Colonic mucosa (tissue), 4 donors: ENCODE measurements around the gene TBX4. TPM values are rescaled to one million over a fixed set of nuclear protein-coding genes. Genes with fewer than 3 reads are reported as not detected.
"Not testable (repeated sequence)": the region's sequence is repeated elsewhere in the genome, so short reads cannot be mapped to it uniquely, and the experiment has no call there.

Experiments used
- DNase-seq: peaks from one replicate; pipeline ENCODE4 v3.0.0-alpha.2; 2020
- H3K27ac ChIP-seq: fragments of 200-600 bp; one replicate; pipeline ENCODE4 v1.8.0; 2021
- H3K27me3 ChIP-seq: fragments of 200-600 bp; one replicate; pipeline ENCODE4 v1.8.0; 2021
- H3K36me3 ChIP-seq: fragments of 200-600 bp; one replicate; pipeline ENCODE4 v1.8.0; 2021
- H3K4me1 ChIP-seq: fragments of 200-600 bp; one replicate; pipeline ENCODE4 v1.8.0; 2021; ENCODE audit warnings: mild to moderate bottlenecking
- H3K4me3 ChIP-seq: fragments of 200-600 bp; one replicate; pipeline ENCODE4 v1.8.0; 2021
- H3K9ac ChIP-seq, 2 donors: one replicate each; pipeline ENCODE4 v1.7.0; 2013; ENCODE audit warnings: control low read depth in 2 of 2, low read depth in 2 of 2, low read length in 2 of 2
- H3K9me3 ChIP-seq: fragments of 200-600 bp; one replicate; pipeline ENCODE4 v1.8.0; 2021
- CTCF ChIP-seq: fragments of 200-600 bp; IDR thresholded peaks from one replicate; pipeline ENCODE4 v1.8.0; 2022; ENCODE audit warnings: antibody characterized with exemption, mild to moderate bottlenecking
- intact Hi-C: fragments of 100-400 bp; cut with DNase I; formaldehyde crosslinking; loops from one replicate; pipeline ENCODE4 v1.14.1; 2022
- total RNA-seq, 2 donors: library from RNA; stranded (reverse); fragmentation: NEBNext Ultra II Directional in 1 of 2; extraction: Animal tissue kit (Norgen Biotek cat#: 25700) in 1 of 2; gene quantifications; one replicate each; pipeline ENCODE4 v1.2.1, GENCODE V29; 2021
- donor health status: healthy.
- donor health status: DM: no; HTN: no; CAD: no.
- donor health status: DM: no; HTN: no; CAD: no.

TBX4 gene
- total RNA-seq, 2 donors from 2014 or later: not detected

- no peaks in the 10 kb centered on the region for H3K36me3 ChIP-seq
- no peak for DNase-seq
- H3K4me1 ChIP-seq: no peaks in the 10 kb centered on the region
- H3K4me3 ChIP-seq: no peak overlapping the region
- intact Hi-C loops: no loop called here
- no peak for TF ChIP-seq CTCF
- H3K27me3 ChIP-seq: no peaks in the 10 kb centered on the region
- H3K9ac ChIP-seq: no peak overlapping the region
- no peak overlapping the region for H3K27ac ChIP-seq
- H3K9me3 ChIP-seq: no peaks in the 10 kb centered on the region
These were observed 51.7 kb downstream of the TBX4 start for GRCh38 chr17:61503961-61504360.

GRCh38 chr17:61504697-61505096 is 52.5 kb downstream of the TBX4 start:
- Histone ChIP-seq H3K4me1 (no peaks in the 10 kb centered on the region), H3K27ac (no peak overlapping the region), H3K9ac (no peak overlapping the region), H3K27me3 (no peaks in the 10 kb centered on the region), H3K36me3 (no peaks in the 10 kb centered on the region), H3K4me3 (no peak overlapping the region), H3K9me3 (no peaks in the 10 kb centered on the region)
- TF ChIP-seq CTCF: no peak
- intact Hi-C loops: no loop called here
- no peak for DNase-seq

DNA sequence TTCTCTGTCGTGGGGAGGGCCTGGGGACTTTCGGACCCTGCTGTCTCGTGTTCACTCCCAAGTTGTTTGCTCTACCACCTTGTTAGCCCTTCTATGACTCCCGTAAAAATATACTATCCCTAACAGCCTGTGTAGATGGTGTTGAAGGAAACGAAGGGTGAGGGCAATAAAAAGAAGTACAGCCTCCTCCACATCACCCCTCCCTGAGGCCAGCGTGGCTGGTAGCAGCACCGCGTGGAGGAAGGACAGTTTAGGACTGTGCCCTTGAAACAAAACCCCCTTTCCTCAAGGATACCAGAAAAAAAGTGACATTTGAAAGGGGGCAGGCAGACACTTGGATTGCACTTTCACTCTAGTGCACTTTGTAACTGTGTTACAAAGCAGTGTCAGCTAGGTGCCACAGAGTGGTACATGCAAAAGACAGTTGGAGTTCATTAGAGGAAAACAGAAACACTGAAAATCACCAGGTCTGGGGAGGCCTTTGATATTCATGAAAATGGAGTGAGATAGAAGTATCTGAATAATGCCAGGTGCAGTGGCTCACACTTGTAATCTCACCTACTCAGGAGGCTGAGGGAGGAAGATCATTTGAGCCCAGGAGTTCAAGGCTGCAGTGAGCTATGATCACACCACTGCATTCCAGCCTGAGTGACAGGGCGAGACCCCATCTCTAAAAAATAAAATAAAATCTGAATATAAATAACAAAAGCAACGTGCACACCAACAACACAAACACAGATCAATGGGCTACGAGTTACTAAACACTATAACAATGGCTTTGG is 53.8 kb downstream of the TBX4 start:
- intact Hi-C loops: no loop called here

DNA sequence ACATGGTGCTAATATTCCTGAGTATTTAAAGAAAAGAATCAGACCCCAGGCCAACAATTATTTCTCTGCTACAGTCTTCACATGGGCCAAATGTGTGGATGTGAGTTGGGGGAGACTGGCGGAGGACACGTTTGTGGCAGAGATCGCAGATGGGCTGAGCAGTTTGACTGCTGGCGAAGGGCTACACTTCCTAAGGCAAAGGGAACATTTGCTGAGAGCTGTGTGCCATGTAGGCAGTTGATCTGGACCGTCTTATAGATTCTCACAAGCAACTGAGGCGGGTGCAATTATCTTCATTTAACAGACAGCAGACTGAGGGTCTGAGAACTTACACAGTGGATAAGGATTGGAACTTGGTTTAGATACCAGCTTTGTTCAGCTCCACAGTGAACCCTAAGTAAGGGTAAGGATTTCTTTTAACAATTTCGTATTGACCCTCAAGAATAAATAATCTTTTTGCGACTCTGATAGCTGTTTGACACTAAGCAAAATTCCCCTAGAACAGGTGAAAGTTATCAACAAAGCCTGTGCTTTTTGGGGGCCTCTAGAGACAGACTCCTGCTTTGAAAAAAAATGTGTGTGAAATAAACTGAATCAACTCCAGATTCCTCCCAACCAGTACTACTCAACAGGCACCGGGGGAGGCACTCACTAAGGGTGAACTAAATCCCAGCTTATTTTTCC is 55.3 kb downstream of the TBX4 start:
- no peaks in the 10 kb centered on the region for H3K27me3 ChIP-seq

More for the DNA sequence above, 53.8 kb downstream of the TBX4 start:
- H3K9ac ChIP-seq: no peak overlapping the region
- H3K36me3 ChIP-seq: no peaks in the 10 kb centered on the region
- no peak for TF ChIP-seq CTCF
- DNase-seq: peak; percentile 41
- no peak overlapping the region for H3K4me3 ChIP-seq
- no peak overlapping the region for H3K27ac ChIP-seq
- no peaks in the 10 kb centered on the region for H3K4me1 ChIP-seq
- no peaks in the 10 kb centered on the region for H3K9me3 ChIP-seq
- H3K27me3 ChIP-seq: no peaks in the 10 kb centered on the region

DNA sequence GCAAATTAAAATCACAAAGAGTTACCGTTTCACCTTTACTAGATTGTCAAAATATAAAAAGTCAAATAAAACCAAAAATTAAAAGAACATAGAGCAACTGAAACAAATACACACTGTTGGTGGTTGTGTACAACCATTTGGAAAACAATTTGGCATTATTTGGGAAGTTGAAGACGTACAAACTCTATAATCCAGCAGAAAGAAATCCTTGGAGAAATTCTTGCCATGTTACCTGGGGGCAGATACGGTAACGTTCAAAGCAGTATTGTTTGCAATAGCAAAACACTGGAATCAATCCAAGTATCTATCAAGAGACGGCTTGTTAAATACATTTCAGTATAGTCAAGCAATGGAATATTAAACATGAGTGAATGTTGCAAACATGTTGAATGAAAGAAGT is 56.7 kb downstream of the TBX4 start:
- no peaks in the 10 kb centered on the region for H3K27me3 ChIP-seq
- H3K4me3 ChIP-seq: no peak overlapping the region
- H3K27ac ChIP-seq: no peak overlapping the region
- H3K36me3 ChIP-seq: no peaks in the 10 kb centered on the region
- H3K4me1 ChIP-seq: no peaks in the 10 kb centered on the region
- intact Hi-C loops: no loop called here
- no peak for DNase-seq
- H3K9ac ChIP-seq: no peak overlapping the region
- no peak for TF ChIP-seq CTCF
- H3K9me3 ChIP-seq: no peaks in the 10 kb centered on the region

More for the DNA sequence above, 55.3 kb downstream of the TBX4 start:
- no peak overlapping the region for H3K27ac ChIP-seq
- H3K36me3 ChIP-seq: no peaks in the 10 kb centered on the region
- H3K9me3 ChIP-seq: no peaks in the 10 kb centered on the region
- TF ChIP-seq CTCF: no peak
- no peaks in the 10 kb centered on the region for H3K4me1 ChIP-seq
- H3K9ac ChIP-seq: no peak overlapping the region
- intact Hi-C loops: no loop called here
- no peak for DNase-seq
- no peak overlapping the region for H3K4me3 ChIP-seq

DNA sequence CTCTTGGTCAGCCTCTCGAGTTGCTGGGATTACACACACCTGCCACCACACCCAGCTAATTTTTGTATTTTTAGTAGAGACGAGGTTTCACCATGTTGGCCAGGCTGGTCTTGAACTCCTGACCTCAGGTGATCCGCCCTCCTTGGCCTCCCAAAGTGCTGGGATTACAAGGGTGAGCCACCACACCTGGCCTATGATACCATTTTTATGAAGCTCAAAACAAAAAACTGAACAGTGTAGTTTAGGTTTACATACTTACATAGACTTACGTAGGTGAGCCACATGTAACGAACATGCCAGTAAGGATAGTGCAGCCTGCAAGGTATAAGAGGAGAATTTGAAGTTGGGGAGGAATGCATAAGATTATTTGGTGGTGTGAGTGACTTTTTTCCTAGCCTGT is 57.2 kb downstream of the TBX4 start:
- H3K9ac ChIP-seq, H3K27me3 ChIP-seq, H3K9me3 ChIP-seq, intact Hi-C loops, H3K36me3 ChIP-seq, H3K4me1 ChIP-seq, DNase-seq, H3K27ac ChIP-seq, H3K4me3 ChIP-seq: not testable (repeated sequence)
